Activated CD4-positive, alpha-beta T cell treated with anti-CD3 and anti-CD28 coated beads, Interleukin-2, amount 50 U/mL, for 1 hour (primary cell): ENCODE data around the gene ZNF143.

ENCODE experiments used
- DNase-seq: peaks from one replicate; pipeline ENCODE4 v3.0.0-alpha.2; 2020

ZNF143 gene

GRCh38 chr11:9576701-9577381 lies 116.0 kb downstream of the ZNF143 start:
- no peak for DNase-seq

- no peak for DNase-seq
Measured at GRCh38 chr11:9577556-9577955, 116.7 kb downstream of the ZNF143 start.
